Progenitor cell of endocrine pancreas (in vitro differentiated cells): Measurements from ENCODE around the gene FAF1. TPM values are rescaled to one million over a fixed set of nuclear protein-coding genes. Genes with fewer than 3 reads are reported as not detected.
"Not testable (repeated sequence)": the region's sequence is repeated elsewhere in the genome, so short reads cannot be mapped to it uniquely, and the experiment has no call there.

Experiments used
- DNase-seq: peaks from one replicate; pipeline ENCODE4 v3.0.0; 2021; ENCODE audit warnings: low spot score; ENCODE audit not compliant: unreplicated experiment
- H3K27ac Mint-ChIP-seq: 2 replicates; pipeline ENCODE4 v1.8.0; 2021; ENCODE audit warnings: mild to moderate bottlenecking, moderate library complexity, mixed read lengths
- H3K27me3 Mint-ChIP-seq: 2 replicates; pipeline ENCODE4 v1.8.0; 2021; ENCODE audit warnings: mixed read lengths
- H3K36me3 Mint-ChIP-seq: 2 replicates; pipeline ENCODE4 v1.8.0; 2022; ENCODE audit warnings: mixed read lengths; ENCODE audit not compliant: insufficient read depth
- H3K4me1 Mint-ChIP-seq: 2 replicates; pipeline ENCODE4 v1.8.0; 2021; ENCODE audit warnings: low read depth, mixed read lengths
- H3K4me3 Mint-ChIP-seq: 2 replicates; pipeline ENCODE4 v1.8.0; 2021; ENCODE audit warnings: low read depth, mild to moderate bottlenecking, moderate library complexity, mixed read lengths
- H3K9me3 Mint-ChIP-seq: 2 replicates; pipeline ENCODE4 v1.8.0; 2021; ENCODE audit warnings: low read depth, mixed read lengths
- total RNA-seq: library from RNA; stranded (reverse); gene quantifications from 2 replicates; pipeline ENCODE4 v1.2.1, GENCODE V29; 2021
- TF ChIP-seq, protein P1 (sequence below): fragments of 200-600 bp; sonication (generic); IDR thresholded peaks from one replicate; pipeline ENCODE4 v1.5.0; 2021; ENCODE audit warnings: antibody characterized with exemption, mild to moderate bottlenecking; ENCODE audit not compliant: unreplicated experiment

The FAF1 gene
- total RNA-seq, 1 donor from 2014 or later: 49.0 TPM

DNA sequence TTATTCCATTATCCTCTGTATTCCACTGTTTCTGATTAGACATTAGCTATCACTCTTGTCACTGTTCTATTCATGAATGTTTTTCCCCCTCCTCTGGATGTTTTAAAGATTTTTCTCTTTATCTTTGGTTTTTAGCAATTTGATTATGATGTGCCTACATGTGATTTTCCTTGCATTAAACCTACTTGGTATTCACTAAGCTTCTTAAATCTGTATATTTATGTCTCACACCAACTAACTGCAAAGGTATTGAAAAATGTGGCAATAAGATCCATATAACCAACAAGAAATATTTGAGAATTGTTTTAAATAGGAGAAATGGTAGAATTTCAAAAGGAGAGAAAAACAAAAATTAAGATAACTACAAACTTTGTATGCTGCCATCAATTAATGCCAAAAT lies 25.2 kb downstream of the FAF1 start:
- Mint-ChIP-seq H3K36me3 (no peaks in the 10 kb centered on the region), H3K9me3 (no peaks in the 10 kb centered on the region), H3K4me1 (peaks cover 5% of the 10 kb centered on the region), H3K4me3 (no peak overlapping the region), H3K27ac (no peak overlapping the region), H3K27me3 (no peaks in the 10 kb centered on the region)
- no peak for DNase-seq
- TF ChIP-seq, protein P1, sequence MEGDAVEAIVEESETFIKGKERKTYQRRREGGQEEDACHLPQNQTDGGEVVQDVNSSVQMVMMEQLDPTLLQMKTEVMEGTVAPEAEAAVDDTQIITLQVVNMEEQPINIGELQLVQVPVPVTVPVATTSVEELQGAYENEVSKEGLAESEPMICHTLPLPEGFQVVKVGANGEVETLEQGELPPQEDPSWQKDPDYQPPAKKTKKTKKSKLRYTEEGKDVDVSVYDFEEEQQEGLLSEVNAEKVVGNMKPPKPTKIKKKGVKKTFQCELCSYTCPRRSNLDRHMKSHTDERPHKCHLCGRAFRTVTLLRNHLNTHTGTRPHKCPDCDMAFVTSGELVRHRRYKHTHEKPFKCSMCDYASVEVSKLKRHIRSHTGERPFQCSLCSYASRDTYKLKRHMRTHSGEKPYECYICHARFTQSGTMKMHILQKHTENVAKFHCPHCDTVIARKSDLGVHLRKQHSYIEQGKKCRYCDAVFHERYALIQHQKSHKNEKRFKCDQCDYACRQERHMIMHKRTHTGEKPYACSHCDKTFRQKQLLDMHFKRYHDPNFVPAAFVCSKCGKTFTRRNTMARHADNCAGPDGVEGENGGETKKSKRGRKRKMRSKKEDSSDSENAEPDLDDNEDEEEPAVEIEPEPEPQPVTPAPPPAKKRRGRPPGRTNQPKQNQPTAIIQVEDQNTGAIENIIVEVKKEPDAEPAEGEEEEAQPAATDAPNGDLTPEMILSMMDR: no peak

DNA sequence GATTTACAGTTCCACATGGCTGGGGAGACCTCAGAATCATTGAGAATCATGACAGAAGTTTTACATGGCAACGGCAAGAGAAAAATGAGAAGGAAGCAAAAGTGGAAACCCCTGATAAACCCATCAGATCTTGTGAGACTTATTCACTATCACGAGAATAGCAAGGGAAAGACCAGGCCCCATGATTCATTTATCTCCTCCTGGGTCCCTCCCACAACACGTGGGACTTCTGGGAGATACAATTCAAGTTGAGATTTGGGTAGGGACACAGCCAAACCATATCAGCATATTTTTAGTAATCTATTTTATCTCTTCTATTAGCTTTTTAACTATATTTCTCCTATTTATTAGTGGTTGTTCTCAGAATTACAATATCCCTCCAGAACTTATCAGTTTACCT lies 26.3 kb downstream of the FAF1 start:
- H3K27ac Mint-ChIP-seq, H3K4me3 Mint-ChIP-seq, H3K4me1 Mint-ChIP-seq: not testable (repeated sequence)

DNA sequence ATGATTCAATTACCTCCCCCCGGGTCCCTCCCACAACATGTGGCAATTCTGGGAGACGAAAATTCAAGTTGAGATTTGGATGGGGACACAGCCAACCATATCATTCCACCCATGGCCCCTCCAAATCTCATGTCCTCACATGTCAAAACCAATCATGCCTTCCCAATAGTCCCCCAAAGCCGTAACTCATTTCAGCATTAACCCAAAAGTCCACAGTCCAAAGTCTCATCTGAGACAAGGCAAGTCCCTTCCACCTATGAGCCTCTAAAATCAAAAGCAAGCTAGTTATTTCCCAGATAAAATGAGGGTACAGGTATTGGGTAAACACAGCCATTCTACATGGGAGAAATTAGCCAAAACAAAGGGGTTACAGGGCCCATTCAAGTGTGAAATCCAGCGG lies 28.0 kb downstream of the FAF1 start:
- not testable (repeated sequence) for H3K4me3 Mint-ChIP-seq, H3K27ac Mint-ChIP-seq, H3K4me1 Mint-ChIP-seq, DNase-seq, H3K9me3 Mint-ChIP-seq, H3K27me3 Mint-ChIP-seq, H3K36me3 Mint-ChIP-seq

More for the DNA sequence above, 26.3 kb downstream of the FAF1 start:
- H3K9me3 Mint-ChIP-seq, DNase-seq, H3K36me3 Mint-ChIP-seq, H3K27me3 Mint-ChIP-seq: not testable (repeated sequence)

DNA sequence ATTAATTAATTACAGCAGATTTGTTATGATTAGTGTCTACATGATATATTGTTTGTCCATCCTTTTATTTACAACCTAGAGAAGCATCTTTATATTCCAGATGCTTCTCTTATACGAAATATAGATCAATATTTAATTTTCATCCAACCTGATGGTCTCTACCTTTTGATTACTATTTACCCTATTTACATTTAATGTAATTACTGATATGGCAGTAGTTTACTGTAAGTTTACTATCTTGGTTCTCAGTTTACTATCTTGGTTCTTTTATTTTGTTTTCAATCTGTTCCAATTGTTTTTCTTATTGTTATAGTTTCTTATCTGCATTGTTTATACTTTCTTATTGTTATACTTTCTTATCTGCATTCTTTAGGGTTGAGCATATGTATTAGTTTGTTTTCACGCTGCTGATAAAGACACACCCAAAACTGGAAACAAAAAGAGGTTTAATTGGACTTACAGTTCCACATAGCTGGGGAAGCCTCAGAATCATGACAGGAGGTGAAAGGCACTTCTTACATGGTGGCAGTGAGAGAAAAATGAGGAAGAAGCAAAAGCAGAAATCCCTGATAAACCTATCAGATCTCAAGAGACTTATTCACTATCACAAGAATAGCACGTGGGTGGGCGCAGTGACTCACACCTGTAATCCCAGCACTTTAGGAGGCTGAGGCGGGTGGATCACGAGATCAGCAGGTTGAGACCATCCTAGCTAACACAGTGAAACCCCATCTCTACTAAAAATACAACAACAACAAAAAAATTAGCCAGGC lies 28.9 kb downstream of the FAF1 start:
- Mint-ChIP-seq H3K27ac (no peak overlapping the region), H3K27me3 (no peaks in the 10 kb centered on the region), H3K36me3 (peaks cover 5% of the 10 kb centered on the region), H3K4me3 (no peak overlapping the region), H3K4me1 (peaks cover 5% of the 10 kb centered on the region), H3K9me3 (peaks cover 2% of the 10 kb centered on the region)
- TF ChIP-seq, protein P1: no peak
- no peak for DNase-seq

DNA sequence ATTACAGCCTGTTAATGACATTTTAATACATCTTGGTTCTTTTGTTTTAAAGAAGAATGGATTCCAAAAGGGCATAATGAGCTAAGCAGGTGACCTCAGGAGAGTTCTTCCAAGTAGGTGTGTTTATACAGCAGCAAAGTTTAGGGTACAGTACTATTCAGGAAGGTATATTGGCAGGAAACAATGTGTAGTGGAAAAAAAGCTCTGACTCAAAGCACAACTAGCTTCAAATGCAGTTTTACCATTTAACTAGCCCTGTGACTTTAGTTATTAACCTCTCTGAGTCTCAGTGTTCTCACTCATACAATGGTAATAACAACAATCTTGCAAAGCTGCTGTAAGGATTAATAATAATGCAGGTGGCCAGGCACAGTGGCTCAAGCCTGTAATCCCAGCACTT lies 29.9 kb downstream of the FAF1 start:
- DNase-seq: no peak
- no peak overlapping the region for H3K27ac Mint-ChIP-seq
- H3K9me3 Mint-ChIP-seq: peaks cover 6% of the 10 kb centered on the region
- peaks cover 9% of the 10 kb centered on the region for H3K36me3 Mint-ChIP-seq
- no peaks in the 10 kb centered on the region for H3K27me3 Mint-ChIP-seq
- H3K4me3 Mint-ChIP-seq: no peak overlapping the region
- H3K4me1 Mint-ChIP-seq: peaks cover 5% of the 10 kb centered on the region
- TF ChIP-seq, protein P1: no peak

DNA sequence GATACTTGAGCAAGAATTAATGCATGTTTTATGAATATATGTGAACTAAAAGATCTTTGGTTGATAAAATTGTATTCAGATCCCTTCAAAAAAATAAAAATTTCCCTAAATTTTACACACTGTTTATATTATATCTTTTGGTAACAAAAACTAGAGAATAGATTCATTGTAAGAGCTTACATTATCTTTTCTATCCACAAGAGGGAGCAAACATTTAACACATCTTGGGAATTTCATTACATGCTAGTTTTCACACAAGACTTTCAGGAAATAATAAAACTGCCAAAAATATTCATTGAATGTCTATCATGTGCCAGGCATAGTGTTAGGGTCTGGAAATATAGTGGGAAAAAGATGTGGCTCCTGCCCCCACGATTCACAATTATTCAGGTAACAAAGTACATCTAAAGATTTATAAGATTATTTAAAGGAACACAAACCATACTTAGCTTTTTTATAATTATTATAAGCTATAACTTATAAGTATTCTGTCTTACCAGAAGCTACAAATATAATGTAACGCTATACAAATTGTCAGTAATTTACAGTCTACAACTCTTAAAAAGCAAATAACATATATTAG lies 30.6 kb downstream of the FAF1 start:
- no peak for DNase-seq
- peaks cover 9% of the 10 kb centered on the region for H3K9me3 Mint-ChIP-seq
- H3K27ac Mint-ChIP-seq: no peak overlapping the region
- TF ChIP-seq, protein P1: peak; percentile 64
- H3K4me1 Mint-ChIP-seq: peaks cover 5% of the 10 kb centered on the region
- no peaks in the 10 kb centered on the region for H3K27me3 Mint-ChIP-seq
- H3K36me3 Mint-ChIP-seq: peaks cover 11% of the 10 kb centered on the region
- no peak overlapping the region for H3K4me3 Mint-ChIP-seq
